22Rv1 (cell line): ENCODE data around the gene ANXA9.

Experiments
- CTCF ChIP-seq: fragments of 450-650 bp; IDR thresholded peaks from 2 replicates; pipeline ENCODE4 v1.5.1; 2017; ENCODE audit warnings: mild to moderate bottlenecking
- ZFX ChIP-seq: fragments of 450-650 bp; IDR thresholded peaks from 2 replicates; pipeline ENCODE4 v1.6.1; 2017; ENCODE audit warnings: antibody characterized with exemption, borderline replicate concordance

GRCh38 chr1:151009674-151010345 is 27.7 kb downstream of the ANXA9 start:
- TF ChIP-seq CTCF, result no peak
- no peak for TF ChIP-seq ZFX
